ENCODE measurements around the gene ROPN1B. TPM values are rescaled to one million over a fixed set of nuclear protein-coding genes. Genes with fewer than 3 reads are reported as not detected.

Gene ROPN1B
- total RNA-seq, 1 experiment from 2014 or later, result 2.2 TPM

GRCh38 chr3:126008219-126008618 is 39.2 kb downstream of the ROPN1B start:
- no peaks in the 10 kb centered on the region for H3K36me3 ChIP-seq (ENCODE audit: control insufficient read depth in 1 of 2, insufficient read depth in 2 of 2, low read length in 2 of 2)
- intact Hi-C loops (cut with micrococcal nuclease), result no loop called here
- H3K4me1 ChIP-seq (ENCODE audit: control insufficient read depth in 1 of 2, insufficient read depth in 2 of 2, low read length in 2 of 2), result no peaks in the 10 kb centered on the region
- H3K79me2 ChIP-seq (ENCODE audit: insufficient read depth, low read length), result no peaks in the 10 kb centered on the region
- ATAC-seq, result no peak
- TF ChIP-seq SP1 (IDR thresholded peaks at IDR 0.05; ENCODE audit: low read depth), result no peak
- no peak for TF ChIP-seq EZH2phosphoT487 (IDR thresholded peaks at IDR 0.05; ENCODE audit: borderline replicate concordance)
- TF ChIP-seq REST (IDR thresholded peaks at IDR 0.05; ENCODE audit: low read depth), result no peak
- no peak for TF ChIP-seq ATF3 (IDR thresholded peaks at IDR 0.05)
- no peak for TF ChIP-seq CTCF (IDR thresholded peaks at IDR 0.05 in 2 of 3, conservative IDR thresholded peaks at IDR 0.05 in 1 of 3; ENCODE audit: borderline replicate concordance in 1 of 3, insufficient read depth in 1 of 3, low read depth in 2 of 3, low read length in 2 of 3)
- no peak for TF ChIP-seq EZH2 (IDR thresholded peaks at IDR 0.05)
- no peak for TF ChIP-seq POLR2A (IDR thresholded peaks at IDR 0.05; ENCODE audit: borderline replicate concordance, extremely low read depth, insufficient read depth, insufficient read length)
- no peak for TF ChIP-seq TCF7L2 (IDR thresholded peaks at IDR 0.05; ENCODE audit: borderline replicate concordance, extremely low read depth, insufficient read depth, insufficient read length)
- TF ChIP-seq CBX3 (IDR thresholded peaks at IDR 0.05; ENCODE audit: low read depth), result no peak
- no peak for TF ChIP-seq SIN3A (IDR thresholded peaks at IDR 0.05; ENCODE audit: low read depth)
- TF ChIP-seq MAX (IDR thresholded peaks at IDR 0.05), result no peak
- H3K27ac ChIP-seq (ENCODE audit: low read depth, low read length), result no peak overlapping the region
- no peaks in the 10 kb centered on the region for H3K9me2 ChIP-seq (ENCODE audit: insufficient read depth)
- CTCF ChIA-PET, result no interaction called here
- no peaks in the 10 kb centered on the region for H4K20me1 ChIP-seq (ENCODE audit: insufficient read depth)
- H3K4me3 ChIP-seq (replicated peaks in 1 of 2; ENCODE audit: low read depth in 1 of 2, low read length in 2 of 2), result no peak overlapping the region
- H3K9me3 ChIP-seq (ENCODE audit: control insufficient read depth in 1 of 2, insufficient read depth in 1 of 2, low read depth in 1 of 2, low read length in 2 of 2), result no peaks in the 10 kb centered on the region
- H3K4me2 ChIP-seq (ENCODE audit: low read length), result no peak overlapping the region
- POLR2A ChIA-PET, result no interaction called here
- BruUV-seq (replicated peaks), result no TSS peak
- H3K9ac ChIP-seq (ENCODE audit: low read length), result no peak overlapping the region
- H3K27me3 ChIP-seq (ENCODE audit: insufficient read depth, low read length), result no peaks in the 10 kb centered on the region
- no peak overlapping the region for H2AFZ ChIP-seq (ENCODE audit: low read depth, low read length, poor library complexity, severe bottlenecking)
- RAD21 ChIA-PET (ENCODE audit: low non-redundant PET in 1 of 2, low total read pairs in 2 of 2, uncharacterized antibody in 2 of 2, unreplicated experiment in 2 of 2), result no interaction called here
- no peak for DNase-seq (ENCODE audit: low read depth, low spot score)
